DMS153 (cell line): ENCODE measurements around the gene KRTAP10-3.
"Not testable (repeated sequence)": the region's sequence is repeated elsewhere in the genome, so short reads cannot be mapped to it uniquely, and the experiment has no call there.

Experiments used
- DNase-seq: peaks from one replicate; lab custom pipeline; 2025; lab: John Stamatoyannopoulos, UW

KRTAP10-3 gene

GRCh38 chr21:44571296-44571695 lies 12.7 kb upstream of the KRTAP10-3 start:
- DNase-seq: no peak

- no peak for DNase-seq
Observed at GRCh38 chr21:44569861-44570517, 11.4 kb upstream of the KRTAP10-3 start.

GRCh38 chr21:44568667-44569556 lies 10.3 kb upstream of the KRTAP10-3 start:
- no peak for DNase-seq

GRCh38 chr21:44568261-44568660 lies 9.7 kb upstream of the KRTAP10-3 start:
- no peak for DNase-seq

GRCh38 chr21:44567481-44568171 lies 9.0 kb upstream of the KRTAP10-3 start:
- DNase-seq: no peak

- no peak for DNase-seq
Observed at GRCh38 chr21:44566403-44566802, 7.8 kb upstream of the KRTAP10-3 start.

GRCh38 chr21:44564886-44565598 lies 6.4 kb upstream of the KRTAP10-3 start:
- DNase-seq: no peak

GRCh38 chr21:44564099-44564498 lies 5.5 kb upstream of the KRTAP10-3 start:
- DNase-seq: no peak

- DNase-seq: not testable (repeated sequence)
Observed at GRCh38 chr21:44558329-44558675, 293 bp downstream of the KRTAP10-3 start.

GRCh38 chr21:44557491-44558328 lies 885 bp downstream of the KRTAP10-3 start:
- DNase-seq: no peak

- no peak for DNase-seq
Observed at GRCh38 chr21:44556879-44557278, 1.7 kb downstream of the KRTAP10-3 start.

- no peak for DNase-seq
Observed at GRCh38 chr21:44555200-44555875, 3.3 kb downstream of the KRTAP10-3 start.

- DNase-seq: no peak
Observed at GRCh38 chr21:44552681-44553080, 5.9 kb downstream of the KRTAP10-3 start.

- DNase-seq: no peak
Observed at GRCh38 chr21:44552136-44552535, 6.5 kb downstream of the KRTAP10-3 start.

- DNase-seq: peak; percentile 46
Observed at GRCh38 chr21:44551340-44551961, 7.1 kb downstream of the KRTAP10-3 start, which contains the start of gene KRTAP10-2. TSS of gene KRTAP10-2 (minus strand) at chr21:44551505. CDS start at chr21:44551458, 47 bp downstream.

GRCh38 chr21:44550807-44551206 lies 7.8 kb downstream of the KRTAP10-3 start:
- no peak for DNase-seq

- DNase-seq: not testable (repeated sequence)
Observed at GRCh38 chr21:44550285-44550684, 8.3 kb downstream of the KRTAP10-3 start.

- no peak for DNase-seq
Observed at GRCh38 chr21:44549525-44550211, 8.9 kb downstream of the KRTAP10-3 start.

GRCh38 chr21:44548922-44549321 lies 9.7 kb downstream of the KRTAP10-3 start:
- DNase-seq: no peak
